SK-N-DZ (cell line): ENCODE data around the gene SELPLG.
"Not testable (repeated sequence)": the region's sequence is repeated elsewhere in the genome, so short reads cannot be mapped to it uniquely, and the experiment has no call there.

Experiments
- DNase-seq: peaks from one replicate; pipeline ENCODE4 v3.0.0-alpha.2; 2015; ENCODE audit warnings: low spot score

SELPLG gene

DNA sequence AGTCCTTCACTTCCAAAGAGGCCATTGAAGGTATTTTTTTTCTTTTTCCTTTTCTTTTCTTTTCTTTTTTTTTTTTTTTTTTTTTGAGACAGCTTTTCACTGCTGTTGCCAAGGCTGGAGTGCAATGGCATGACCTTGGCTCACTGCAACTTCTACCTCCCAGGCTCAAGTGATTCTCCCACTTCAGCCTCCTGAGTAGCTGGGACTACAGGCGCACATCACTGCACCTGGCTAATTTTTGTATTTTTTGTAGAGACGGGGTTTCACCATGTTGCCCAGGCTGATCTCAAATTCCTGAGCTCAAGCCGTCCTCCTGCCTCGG, 14.8 kb downstream of the SELPLG start:
- DNase-seq, result not testable (repeated sequence)

- peak; percentile 77 for DNase-seq
Measured at GRCh38 chr12:108618079-108618952, 15.4 kb downstream of the SELPLG start.

DNA sequence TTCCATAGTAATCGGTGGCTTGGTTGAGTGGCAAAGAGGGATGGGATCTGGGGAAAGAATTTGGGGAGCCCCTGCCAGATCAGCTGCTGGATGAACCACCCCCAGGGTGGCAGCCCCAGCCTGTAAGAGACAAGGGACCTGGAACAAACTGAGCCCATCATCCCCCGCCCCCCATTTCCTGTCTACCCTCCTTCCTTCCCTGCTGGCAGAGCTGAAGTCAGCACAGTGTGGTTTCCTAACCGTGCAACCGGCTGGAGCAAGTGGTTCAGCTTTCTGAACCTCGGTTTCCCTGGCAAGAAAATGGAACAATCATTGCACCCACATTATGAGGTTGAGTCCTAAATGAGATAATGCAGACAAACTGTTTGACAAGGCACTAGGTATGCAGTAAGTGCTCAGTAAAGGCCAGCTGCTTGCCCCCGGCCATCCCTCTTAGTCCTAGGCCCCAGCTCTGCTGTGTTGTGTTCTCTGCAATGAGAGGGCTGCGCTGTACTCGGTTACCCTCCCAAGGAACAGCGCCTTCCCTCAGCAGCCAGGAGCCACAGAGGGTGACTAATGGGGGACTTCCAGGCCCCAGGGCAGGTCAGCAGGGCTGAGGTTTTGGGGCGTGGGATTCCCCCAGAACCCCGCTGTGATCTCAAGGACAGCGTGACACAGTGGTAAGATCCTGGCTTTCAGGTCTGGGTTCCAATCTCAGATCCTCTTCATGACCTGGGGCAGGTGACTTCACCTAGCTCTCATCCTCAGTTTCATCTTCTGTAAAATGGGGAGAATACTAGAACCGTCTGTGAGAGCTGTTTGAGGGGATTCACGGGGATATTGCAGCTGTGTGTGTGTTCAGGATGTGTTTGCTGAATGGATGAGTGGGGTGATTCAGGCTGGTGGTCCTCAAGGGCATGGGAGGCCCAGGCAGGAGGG, 16.5 kb downstream of the SELPLG start:
- DNase-seq, result no peak

- no peak for DNase-seq
Measured at GRCh38 chr12:108616359-108616758, 17.3 kb downstream of the SELPLG start.

GRCh38 chr12:108615918-108616317, 17.8 kb downstream of the SELPLG start:
- DNase-seq, result no peak

DNA sequence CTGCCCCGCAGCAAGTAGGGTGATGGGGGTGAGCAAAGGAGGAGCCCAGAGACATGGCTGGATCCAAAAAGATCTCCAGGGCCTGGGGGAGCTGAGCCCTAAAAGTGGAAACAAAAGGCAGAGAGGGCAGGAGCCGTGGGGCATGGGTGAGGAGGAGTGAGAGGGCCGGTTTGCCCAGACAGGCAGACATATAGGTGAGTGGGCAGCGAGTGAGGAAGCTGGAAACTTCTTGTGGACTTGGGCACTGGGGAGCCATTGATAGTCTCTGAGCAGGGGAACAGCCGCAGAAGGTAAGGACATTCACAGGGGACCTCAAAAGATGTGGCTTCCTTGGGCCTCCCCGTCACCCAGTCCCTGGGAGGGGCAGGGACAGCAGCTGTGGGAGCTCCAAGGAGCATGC, 19.1 kb downstream of the SELPLG start:
- DNase-seq, result no peak

DNA sequence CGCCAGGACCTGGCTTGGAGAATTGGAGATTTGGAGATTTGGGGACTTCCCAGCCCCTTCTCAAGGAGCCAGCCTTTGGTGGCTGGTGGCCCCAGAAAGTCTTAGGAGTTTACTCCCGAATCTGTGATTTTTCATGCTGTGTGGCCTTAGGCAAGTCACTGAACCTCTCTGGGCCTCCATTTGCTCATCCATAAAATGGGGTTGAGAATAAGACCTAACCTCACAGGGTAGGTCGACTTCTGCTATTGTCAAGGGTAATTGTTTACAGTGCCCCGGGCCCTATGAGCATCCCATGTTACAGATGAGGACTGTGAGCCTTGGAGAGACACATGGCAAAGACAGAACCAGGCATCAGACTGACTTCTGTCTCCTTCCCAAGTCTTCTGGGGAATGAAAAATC, 19.7 kb downstream of the SELPLG start:
- no peak for DNase-seq

DNA sequence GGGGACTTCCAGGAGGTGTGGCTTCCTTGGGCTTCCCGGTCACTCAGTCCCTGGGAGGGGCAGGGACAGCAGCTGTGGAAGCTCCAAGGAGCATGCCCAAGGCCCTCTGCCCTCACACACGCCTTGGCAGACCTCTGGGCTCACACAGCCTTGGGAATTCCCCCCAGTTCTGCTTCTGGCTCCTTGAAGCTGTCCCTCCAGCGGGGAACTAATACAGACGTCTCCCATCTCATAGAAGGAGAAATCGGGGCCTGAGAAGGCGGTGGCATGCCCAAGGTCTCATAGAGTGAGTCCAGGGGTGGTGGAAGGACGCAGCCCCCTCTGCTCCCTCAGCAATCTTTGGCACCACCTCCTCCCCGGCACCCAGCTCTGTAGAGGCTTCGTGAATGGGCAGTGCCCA, 20.1 kb downstream of the SELPLG start:
- DNase-seq, result no peak

- no peak for DNase-seq
Measured at GRCh38 chr12:108612788-108613282, 20.9 kb downstream of the SELPLG start.

GRCh38 chr12:108611884-108612415, 21.7 kb downstream of the SELPLG start:
- DNase-seq, result peak; percentile 55

GRCh38 chr12:108610856-108611605, 22.7 kb downstream of the SELPLG start:
- DNase-seq, result no peak

DNA sequence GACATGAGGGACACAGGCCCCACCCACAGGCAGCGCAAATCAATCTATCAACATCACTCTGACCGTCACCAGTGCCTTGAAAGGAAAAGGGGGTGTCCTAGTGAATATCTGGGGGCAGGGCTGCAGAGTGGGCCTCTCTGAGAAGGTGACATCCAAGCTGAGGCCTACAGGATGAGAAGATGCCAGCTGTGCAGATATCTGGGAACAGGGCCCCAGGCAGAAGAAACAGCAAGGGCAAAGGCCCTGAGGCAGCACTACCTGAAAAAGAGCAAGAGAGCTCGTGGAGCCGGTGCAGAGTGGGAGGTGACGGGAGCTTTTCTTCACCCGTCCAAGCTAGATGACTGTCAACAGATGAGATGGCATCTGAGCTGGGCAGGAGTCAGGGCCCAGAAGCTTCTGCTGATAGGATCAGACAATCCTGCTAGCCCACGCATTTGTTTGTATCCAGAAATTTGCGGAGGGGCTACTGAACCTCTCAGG, 23.3 kb downstream of the SELPLG start:
- no peak for DNase-seq

DNA sequence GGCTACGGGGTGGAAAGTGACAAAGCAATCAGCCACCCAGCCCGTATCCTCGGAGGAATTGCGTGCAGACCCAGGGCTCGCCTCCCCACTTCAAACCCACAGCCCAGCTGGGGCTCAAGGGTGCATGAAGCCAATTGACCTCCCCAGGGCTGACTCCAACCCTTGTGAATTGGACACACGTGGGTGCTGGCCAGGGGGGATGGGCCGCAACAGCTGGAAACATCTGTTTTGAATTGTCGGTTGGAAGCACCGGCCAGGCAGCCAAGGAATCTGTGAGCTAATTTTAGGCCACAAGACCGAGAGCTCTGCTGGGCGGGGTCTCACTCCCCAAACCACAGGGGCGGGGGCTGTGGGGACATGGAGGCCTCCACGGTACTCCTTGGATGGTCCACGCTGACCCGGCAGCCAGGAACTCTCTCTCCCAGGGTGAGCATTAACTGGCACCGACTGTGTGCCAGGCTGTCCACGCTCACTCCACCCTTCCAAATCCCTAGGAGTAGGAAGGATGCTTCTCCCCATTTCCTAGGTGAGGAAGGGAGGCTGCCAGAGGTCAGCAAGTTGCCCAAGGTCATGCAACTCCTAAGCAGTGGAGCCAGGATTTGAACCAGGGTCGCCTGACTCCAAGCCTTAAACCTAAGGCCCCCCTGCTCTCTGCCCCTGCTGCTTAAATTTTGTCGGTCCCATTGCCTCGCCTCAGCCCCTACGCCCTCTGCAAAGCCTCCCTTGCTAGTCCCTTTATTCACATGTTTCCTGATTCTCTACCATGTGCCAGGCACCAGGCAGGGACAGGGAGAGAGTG, 24.0 kb downstream of the SELPLG start:
- no peak for DNase-seq

DNA sequence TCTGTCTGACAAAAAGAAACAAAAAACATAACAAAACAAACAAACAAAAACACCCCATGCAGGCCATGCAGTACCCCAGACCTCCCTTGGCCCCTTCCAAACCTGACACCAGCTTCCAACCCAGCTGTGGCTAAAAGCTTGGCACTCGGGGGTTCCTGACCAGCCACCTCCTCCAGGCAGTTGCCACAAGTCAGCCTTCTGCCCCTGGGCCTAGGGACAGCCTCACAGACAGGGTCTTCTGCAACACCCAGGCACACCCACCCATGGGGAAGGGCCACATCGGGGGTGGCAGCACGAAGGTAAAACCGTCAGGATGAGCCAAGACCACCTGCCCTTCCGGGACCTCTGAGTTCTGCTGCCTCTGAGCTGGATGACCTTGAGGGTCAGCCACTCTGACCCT, 25.1 kb downstream of the SELPLG start:
- DNase-seq, result no peak

GRCh38 chr12:108607981-108608600, 25.6 kb downstream of the SELPLG start:
- no peak for DNase-seq

DNA sequence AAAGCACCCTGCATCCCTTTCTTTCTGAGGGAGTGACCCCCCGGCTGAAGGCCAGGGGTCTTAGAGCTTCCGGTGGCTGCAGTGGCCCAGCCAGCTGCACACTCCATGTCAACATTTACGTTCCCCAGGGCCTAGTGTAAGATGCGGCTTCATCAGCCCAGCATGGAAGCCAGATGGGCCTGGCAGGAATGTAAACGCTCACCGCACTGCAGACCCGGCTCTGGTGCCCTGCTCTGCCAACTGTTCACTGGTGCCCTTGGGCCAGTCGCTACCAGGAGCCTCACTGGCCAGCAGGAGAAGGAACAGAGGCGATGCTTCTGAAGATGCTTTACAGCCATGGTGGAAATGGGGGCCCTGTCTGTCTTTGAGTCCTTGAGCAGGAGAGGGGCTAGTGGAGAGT, 27.2 kb downstream of the SELPLG start:
- DNase-seq, result no peak

DNA sequence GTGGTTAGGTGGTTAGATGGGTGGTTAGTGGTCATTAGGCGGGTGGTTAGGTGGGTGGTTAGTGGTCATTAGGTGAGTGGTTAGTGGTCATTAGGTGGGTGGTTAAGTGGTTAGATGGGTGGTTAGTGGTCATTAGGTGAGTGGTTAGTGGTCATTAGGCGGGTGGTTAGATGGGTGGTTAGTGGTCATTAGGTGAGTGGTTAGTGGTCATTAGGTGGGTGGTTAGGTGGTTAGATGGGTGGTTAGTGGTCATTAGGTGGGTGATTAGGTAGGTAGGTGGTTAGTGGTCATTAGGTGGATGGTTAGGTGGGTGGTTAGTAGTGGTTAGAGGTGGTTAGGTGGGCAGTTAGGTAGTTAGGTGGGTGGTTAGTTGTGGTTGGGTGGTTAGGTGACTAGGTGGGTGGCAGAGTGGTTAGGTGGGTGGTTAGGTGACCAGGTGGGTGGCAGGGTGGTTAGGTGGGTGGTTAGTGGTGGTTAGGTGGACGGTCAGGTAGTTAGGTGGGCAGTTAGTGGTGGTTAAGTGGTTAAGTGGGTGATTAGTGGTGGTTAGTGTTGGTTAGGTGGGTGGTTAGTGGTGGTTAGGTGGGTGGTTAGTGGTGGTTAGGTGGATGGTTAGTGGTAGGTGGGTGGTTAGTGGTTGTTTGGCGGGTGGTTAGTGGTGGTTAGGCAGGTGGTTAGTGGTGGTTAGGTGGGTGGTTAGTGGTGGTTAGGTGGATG, 27.8 kb downstream of the SELPLG start:
- no peak for DNase-seq

GRCh38 chr12:108605000-108605689, 28.5 kb downstream of the SELPLG start:
- no peak for DNase-seq
